Measurements from ENCODE around the gene GMPR. TPM values are rescaled to one million over a fixed set of nuclear protein-coding genes. Genes with fewer than 3 reads are reported as not detected.

Gene GMPR
- total RNA-seq, 1 experiment from 2014 or later = 2.0 TPM

DNA sequence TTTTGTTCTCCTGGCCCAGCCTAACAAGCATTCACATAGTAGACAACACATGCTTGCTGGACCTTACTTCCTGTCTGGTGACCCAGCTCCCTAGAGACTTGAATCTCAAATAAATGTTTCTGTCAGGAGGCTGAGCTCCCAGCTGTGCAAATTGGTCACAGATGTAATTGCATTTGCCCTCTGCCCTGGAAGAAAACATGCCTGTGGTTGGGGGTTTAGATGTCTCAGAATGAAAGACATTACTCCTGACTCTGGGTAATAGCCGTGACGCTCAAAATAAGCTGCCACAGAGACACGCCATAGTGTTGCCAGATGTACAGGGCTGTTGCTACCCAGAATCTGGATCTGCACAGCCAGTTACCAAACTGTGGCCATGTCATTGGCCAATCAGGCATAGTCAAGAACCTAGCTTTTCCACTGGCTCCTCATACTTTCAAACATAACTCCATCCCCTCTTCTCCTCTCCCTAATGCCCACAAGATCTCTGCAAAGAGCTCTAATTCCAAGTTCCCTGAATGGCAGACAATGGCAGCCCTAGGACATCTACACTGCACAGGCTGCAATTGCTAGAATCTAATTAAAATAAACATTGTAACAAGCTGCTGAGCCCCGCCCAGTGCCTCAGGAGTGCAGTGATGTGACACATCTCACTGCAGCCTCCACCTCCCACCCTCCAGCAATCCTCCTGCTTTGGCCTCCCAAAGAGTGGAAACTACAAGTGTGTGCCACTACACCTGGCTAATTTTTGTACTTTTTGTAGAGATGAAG, 32.8 kb upstream of the GMPR start:
- no peak for DNase-seq
- H3K9me2 ChIP-seq (ENCODE audit: insufficient read depth) = no peaks in the 10 kb centered on the region
- no peak overlapping the region for H3K4me3 ChIP-seq
- H3F3A ChIP-seq (ENCODE audit: insufficient read depth, low read depth) = no peaks in the 10 kb centered on the region
- no peaks in the 10 kb centered on the region for H3K79me2 ChIP-seq (ENCODE audit: low read depth)
- ChIA-PET POLR2A (ENCODE audit: unreplicated experiment) (no interaction called here), CTCF (interaction anchor here (0.6 to 1.3 kb wide), 4 partner anchors 514 to 1617 kb away, joined by 3 to 7 read pairs (median 4); no protein-coding TSS in a partner anchor)
- TF ChIP-seq CTCF (conservative IDR thresholded peaks at IDR 0.05) (no peak), EZH2 (IDR thresholded peaks at IDR 0.05; ENCODE audit: low read depth) (no peak)
- H3K27ac ChIP-seq = no peak overlapping the region
- H4K20me1 ChIP-seq (ENCODE audit: insufficient read depth) = 0 out of 2 replicates have a peak, but pooled peaks cover 3% of the 10 kb centered on the region
- peaks cover 33% of the 10 kb centered on the region for H3K27me3 ChIP-seq (ENCODE audit: insufficient read depth, low read depth)
- H3K36me3 ChIP-seq (ENCODE audit: low read depth) = no peaks in the 10 kb centered on the region
- intact Hi-C loops (cut with micrococcal nuclease; ENCODE audit: unreplicated experiment) = loop anchor here (1.0 kb wide), 1 partner anchor 514 kb away; no protein-coding TSS in a partner anchor
- no peaks in the 10 kb centered on the region for H3K4me1 ChIP-seq (replicated peaks; ENCODE audit: insufficient read depth)
- H3K9me3 ChIP-seq (ENCODE audit: insufficient read depth, low read depth) = no peaks in the 10 kb centered on the region
- H2AFZ ChIP-seq = no peak overlapping the region
- no peak overlapping the region for H3K4me2 ChIP-seq
- no TSS peak for BruUV-seq (replicated peaks)

DNA sequence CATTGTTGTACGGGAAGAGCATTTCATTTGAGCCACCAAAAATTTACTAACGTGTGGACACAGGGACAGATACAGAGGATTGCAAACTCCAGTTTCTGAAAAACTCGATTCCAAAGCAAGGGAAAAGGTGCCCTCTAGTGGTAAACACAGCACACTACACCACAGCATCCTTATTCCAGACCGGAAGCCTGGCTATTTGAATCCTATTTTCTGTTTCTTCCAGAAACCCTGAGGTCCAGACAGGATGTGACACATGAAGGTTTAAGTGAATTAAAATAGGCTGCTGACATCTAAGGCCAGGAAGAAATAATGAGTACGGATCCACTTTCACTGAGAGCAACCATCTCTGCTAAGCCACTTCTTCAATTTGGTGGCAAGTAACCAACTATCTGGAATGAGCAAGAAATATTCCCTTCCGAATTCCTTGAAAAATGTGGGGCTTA, 31.8 kb upstream of the GMPR start:
- Histone ChIP-seq H2AFZ (no peak overlapping the region), H3K36me3 (ENCODE audit: low read depth) (no peaks in the 10 kb centered on the region), H4K20me1 (ENCODE audit: insufficient read depth) (0 out of 2 replicates have a peak, but pooled peaks cover 3% of the 10 kb centered on the region), H3K4me1 (replicated peaks; ENCODE audit: insufficient read depth) (no peaks in the 10 kb centered on the region), H3K4me3 (no peak overlapping the region), H3K4me2 (no peak overlapping the region), H3K9me3 (ENCODE audit: insufficient read depth, low read depth) (no peaks in the 10 kb centered on the region), H3F3A (ENCODE audit: insufficient read depth, low read depth) (no peaks in the 10 kb centered on the region), H3K79me2 (ENCODE audit: low read depth) (no peaks in the 10 kb centered on the region), H3K9me2 (ENCODE audit: insufficient read depth) (no peaks in the 10 kb centered on the region), H3K27ac (no peak overlapping the region), H3K27me3 (ENCODE audit: insufficient read depth, low read depth) (peaks cover 34% of the 10 kb centered on the region)
- peak; percentile 47 to 52 for DNase-seq
- CTCF ChIA-PET = interaction anchor here (1.3 kb wide), 1 partner anchor 515 kb away, joined by 7 read pairs; no protein-coding TSS in a partner anchor
- POLR2A ChIA-PET (ENCODE audit: unreplicated experiment) = no interaction called here
- no TSS peak for BruUV-seq (replicated peaks)
- intact Hi-C loops (cut with micrococcal nuclease; ENCODE audit: unreplicated experiment) = loop anchor here (1.0 kb wide), 1 partner anchor 515 kb away; no protein-coding TSS in a partner anchor
- TF ChIP-seq EZH2 (IDR thresholded peaks at IDR 0.05; ENCODE audit: low read depth) (no peak), CTCF (conservative IDR thresholded peaks at IDR 0.05) (peak; percentile 96)

- BruUV-seq (replicated peaks) = no TSS peak
- no peak overlapping the region for H2AFZ ChIP-seq
Observed at GRCh38 chr6:16208989-16209388, 29.4 kb upstream of the GMPR start.

More at GRCh38 chr6:16208989-16209388, 29.4 kb upstream of the GMPR start:
- no peaks in the 10 kb centered on the region for H3K4me1 ChIP-seq (replicated peaks; ENCODE audit: insufficient read depth)
- no peaks in the 10 kb centered on the region for H3K9me3 ChIP-seq (ENCODE audit: insufficient read depth, low read depth)
- H3K79me2 ChIP-seq (ENCODE audit: low read depth) = no peaks in the 10 kb centered on the region
- no peak for TF ChIP-seq CTCF (conservative IDR thresholded peaks at IDR 0.05)
- no peak for TF ChIP-seq EZH2 (IDR thresholded peaks at IDR 0.05; ENCODE audit: low read depth)
- no peak overlapping the region for H3K4me2 ChIP-seq
- H3K9me2 ChIP-seq (ENCODE audit: insufficient read depth) = no peaks in the 10 kb centered on the region
- ChIA-PET CTCF (no interaction called here), POLR2A (ENCODE audit: unreplicated experiment) (interaction anchor here (0.6 kb wide), 1 partner anchor 494 kb away, joined by 3 read pairs; no protein-coding TSS in a partner anchor)
- no peak overlapping the region for H3K4me3 ChIP-seq
- H3K27me3 ChIP-seq (ENCODE audit: insufficient read depth, low read depth) = peaks cover 52% of the 10 kb centered on the region
- H3F3A ChIP-seq (ENCODE audit: insufficient read depth, low read depth) = no peaks in the 10 kb centered on the region
- H3K36me3 ChIP-seq (ENCODE audit: low read depth) = no peaks in the 10 kb centered on the region
- H4K20me1 ChIP-seq (ENCODE audit: insufficient read depth) = 0 out of 2 replicates have a peak, but pooled peaks cover 3% of the 10 kb centered on the region
- intact Hi-C loops (cut with micrococcal nuclease; ENCODE audit: unreplicated experiment) = no loop called here
- DNase-seq = no peak
- no peak overlapping the region for H3K27ac ChIP-seq

All from PC-9 (cell line).